ENCODE data around the gene IRS1.

IRS1 gene

DNA sequence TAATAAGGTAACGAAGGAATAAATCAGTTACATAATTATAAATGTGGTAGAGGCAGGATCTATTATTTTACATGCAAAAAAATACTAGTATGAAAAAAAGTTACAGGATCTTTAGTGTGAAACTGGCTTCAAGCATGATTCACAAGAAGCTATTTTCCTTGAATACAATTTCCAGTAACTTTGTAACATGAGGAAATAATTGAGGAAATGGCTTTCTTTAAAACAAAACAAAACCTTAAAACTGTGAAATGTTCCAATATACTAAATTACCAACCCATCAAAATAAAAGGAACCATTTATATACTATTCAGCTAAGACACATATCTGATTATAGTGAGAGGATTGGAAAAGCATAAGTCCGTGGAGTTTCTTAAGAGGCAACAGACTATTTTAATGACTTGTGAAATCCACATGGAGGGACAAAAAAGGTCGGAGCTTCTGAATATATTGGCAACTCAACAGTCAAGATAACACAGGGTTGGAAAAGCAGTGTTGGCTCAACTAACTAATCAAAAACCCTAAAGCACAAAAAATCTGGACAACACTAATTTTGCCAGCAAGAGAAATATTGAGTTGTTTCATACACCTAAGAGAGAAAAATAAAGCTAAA, 10.6 kb downstream of the IRS1 start:
- no peak for DNase-seq

DNA sequence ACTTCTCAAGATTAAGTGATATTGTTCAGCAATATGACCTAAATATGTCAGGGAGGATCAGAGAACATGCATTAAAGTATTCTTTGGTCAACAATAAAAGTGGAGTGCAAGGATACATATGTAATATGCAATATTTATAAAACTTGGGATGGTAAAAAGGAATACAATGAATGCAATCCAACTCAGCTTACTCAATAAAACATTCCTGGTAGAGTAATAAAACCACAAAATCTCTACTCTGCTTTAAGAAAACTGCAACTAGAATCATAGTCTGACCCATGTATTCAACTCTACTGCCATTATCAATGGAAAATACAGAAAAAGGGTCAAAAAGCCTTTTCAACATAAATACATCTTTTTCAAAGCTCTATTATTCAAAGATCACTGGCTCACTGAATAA, 11.6 kb downstream of the IRS1 start:
- no peak for DNase-seq

DNA sequence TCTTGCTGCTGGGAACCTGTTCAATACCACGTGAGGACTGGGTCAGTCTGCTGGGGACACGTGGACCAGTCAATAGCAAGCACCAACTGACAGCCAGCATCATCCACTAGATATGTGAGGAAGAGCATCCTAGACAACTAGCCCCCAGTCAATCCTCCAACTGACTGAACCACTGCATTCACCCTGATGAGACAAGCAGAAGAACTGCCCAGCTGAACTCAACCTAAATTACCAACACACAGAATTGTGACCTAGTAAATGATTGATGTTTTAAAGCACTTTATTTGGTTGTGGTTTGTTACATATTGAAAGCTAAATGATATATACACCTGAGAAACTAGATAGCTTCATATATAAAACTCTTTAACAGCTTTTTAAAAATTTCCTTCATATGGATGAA, 15.7 kb downstream of the IRS1 start:
- DNase-seq: no peak

DNA sequence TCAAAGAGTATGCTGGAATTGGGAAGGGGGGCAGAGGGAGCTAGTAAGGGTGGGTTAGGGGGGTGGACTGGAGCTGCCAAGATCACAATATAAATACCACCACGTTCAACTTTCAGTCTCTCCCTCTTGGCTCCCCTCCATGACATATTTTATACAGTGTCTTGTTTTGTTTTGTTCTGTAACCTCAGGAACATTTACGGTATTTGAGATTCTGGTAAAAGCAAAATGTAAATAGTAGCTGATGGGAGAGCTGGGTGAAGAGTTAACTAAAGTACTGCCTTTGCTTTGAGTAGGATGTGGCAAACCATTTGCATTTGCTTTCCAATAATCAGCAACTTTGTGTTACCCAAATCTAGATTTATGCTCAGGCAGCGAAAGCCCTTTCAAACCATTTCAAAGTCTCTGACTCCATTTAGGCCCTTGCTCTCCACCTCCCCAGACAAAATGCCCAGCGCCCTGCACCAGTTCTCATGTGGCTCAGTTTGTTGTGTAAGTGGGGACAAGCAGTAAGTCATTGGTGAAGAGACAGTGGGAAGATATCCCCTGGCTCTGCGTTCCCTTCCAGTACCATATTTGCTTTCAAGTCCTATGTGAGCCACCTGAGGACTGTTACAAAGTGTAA, 17.4 kb downstream of the IRS1 start:
- no peak for DNase-seq

DNA sequence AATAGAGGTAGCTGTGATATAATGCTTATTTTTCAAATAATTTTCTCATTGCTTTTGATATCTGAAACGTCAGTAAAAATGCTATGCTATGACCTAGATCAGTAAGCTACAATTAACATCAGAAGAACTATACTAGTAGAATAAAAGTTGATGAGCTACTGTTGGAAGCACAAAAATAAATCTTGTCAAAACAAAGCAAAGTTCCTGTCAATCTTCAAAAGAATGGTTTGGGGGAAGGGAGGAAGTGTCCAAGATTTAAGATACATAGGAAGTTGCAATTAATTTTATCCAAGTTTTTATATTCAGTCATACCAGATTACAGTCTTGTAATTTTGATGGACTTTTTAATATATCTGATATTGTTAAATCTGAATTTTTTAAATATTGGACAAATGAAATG, 19.2 kb downstream of the IRS1 start:
- no peak for DNase-seq

DNA sequence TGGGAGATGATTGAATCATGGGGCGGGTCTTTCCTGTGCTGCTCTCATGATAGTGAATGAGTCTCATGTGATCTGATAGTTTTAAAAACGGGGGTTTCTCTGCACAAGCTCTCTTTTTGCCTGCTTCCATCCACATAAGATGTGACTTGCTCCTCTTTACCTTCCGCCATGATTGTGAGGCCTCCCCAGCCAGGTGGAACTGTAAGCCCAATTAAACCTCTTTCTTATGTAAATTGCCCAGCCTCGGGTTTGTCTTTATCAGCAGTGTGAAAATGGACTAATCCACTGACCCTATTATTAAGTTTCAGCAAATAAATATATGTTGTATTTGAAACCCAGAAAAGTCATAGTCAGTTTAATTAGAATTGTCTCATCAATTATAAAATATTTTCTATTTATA, 22.0 kb downstream of the IRS1 start:
- DNase-seq: no peak

DNA sequence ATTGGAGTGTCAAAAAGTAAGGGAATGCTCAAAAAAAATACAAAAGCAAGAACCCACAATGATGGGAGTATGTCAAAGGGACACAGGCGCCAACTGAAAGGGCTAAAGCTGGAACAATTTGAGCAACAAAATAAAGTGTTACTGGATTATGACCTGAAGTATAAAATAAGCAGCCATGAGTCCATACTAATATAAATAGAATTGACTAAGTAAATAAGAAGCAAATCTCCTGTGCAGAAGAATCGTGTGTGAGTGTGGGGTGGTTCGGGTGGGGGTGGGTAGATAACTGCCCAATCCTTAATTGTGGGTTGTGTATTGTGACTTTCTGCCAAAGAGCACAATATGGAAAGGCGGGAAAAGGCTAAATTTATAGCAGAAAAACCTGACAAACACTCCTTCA, 23.5 kb downstream of the IRS1 start:
- no peak for DNase-seq

DNA sequence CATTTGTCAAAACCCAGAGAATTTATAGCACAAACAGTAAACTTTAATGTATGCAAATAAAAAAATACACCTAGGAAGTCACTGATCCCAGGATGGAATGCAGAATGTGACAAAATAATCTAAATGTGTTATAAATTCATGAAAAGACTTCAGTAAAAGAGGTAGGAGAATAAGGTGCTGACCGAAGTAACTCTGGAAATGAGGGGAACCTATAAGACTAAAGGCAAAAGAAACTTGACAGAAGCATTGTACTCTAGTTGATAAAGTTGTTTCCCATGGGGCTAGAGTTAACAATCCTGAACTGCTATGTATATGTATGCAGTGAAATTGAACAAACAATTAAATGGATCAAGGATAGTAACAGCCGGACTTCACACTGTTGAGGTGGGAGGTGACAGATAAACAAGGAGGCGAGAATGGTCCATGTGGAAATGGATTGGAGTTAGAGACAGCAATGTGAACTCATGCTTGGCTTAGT, 24.5 kb downstream of the IRS1 start:
- no peak for DNase-seq

DNA sequence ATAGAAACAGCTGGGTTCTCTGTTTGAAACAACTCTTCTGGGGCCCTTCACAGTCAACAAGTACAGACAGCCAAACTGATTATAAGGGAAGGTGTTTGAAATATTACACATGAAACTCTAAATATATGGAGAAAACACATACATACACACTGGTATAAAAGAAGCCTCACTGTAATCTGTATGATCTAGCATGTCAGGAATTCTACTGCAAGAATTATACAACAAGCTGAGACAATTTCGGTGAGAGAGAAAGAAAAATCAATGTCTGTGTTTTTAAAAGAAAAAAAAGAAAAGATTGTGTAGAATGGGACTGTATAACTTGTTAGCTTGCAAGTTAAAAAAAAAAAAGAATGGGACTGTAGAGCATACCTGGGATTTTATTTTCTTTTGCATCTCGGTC, 26.3 kb downstream of the IRS1 start:
- DNase-seq: no peak

DNA sequence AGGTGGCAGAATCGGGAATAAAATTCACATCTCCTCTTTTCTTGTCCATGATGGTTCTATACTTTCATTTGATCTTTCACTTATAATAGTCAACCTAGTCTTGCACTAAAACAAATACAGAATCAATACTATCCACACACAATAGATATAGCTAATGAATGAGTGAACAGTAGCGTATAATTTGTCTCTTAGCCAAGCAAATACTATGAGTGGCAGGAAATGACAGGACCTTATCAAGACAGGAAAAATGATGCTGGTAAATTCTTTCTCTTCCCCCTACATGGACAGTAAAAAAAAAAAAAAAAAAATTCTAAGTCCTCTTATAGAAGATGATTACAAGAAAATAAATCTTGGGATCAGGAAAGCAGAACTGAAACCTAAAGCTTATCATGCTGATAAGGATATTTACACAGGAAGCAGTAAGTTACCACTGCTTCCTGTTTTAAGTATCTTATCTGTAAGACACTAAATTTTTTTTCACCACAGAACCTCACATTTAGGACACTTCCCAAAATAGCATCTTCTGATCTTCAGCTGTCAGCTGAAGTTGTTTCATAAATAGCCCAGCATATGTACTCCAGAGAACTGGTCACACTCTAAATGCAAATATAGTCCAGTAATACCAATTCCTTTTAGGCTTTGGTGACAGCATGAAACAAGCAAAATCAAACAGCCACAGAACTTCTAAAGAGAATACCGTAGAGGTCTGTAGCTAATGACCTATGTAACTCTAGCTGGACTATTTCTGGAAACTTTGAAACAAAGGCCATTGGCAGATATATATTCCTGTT, 27.0 kb downstream of the IRS1 start:
- DNase-seq: no peak

DNA sequence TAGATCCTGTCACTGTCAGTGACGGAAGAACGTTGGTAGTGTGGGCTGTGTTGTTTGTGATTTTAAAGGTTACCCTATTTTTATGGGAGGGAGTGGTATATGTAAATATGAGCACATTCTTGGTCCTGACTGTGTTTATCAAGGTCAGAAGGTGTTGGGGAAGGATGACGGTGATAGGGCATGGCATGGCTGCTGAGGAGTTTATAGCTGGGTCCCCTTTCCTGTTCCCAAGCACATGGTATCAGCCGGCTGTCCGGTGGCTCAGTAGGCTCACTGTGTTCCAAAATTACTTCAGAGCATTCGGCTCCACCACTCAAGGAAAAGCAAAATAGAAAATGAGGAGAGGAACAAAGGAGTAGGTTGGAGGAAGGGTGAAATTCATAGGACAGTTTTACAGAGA, 28.6 kb downstream of the IRS1 start:
- no peak for DNase-seq

DNA sequence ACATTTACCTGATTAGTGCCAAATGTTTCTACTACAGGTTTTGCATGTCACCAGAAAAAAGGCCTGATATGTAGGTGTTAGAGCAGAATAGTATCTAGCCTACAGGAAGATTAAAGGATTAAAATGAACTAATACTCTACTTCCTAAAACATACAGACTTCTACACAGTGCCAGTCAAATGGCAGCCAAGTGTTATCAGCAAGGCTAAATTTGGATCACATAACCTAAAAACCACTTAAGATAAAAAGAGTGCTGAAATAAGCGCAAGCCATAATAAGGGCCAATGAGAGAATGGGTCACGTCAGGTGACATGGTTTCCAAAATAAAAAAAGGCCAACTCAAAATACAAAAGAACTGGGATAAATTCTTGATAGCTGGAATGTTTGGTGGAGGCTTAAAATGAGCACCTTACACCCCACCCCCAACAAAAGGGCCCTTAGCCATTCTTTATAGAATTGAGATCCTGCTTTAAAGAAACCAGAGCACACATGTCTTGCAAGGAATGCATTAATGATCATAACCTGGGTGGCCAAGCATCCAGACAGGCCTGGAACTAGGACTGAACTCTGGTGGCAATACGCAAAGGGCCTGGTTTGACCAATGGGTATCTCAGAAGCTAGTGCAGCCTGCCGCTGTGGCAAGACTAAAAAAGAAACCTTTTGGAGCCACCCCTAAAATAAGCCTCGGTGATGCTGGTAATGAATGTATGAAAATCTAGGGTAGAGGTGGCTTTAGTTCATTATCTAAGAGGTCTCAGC, 32.4 kb downstream of the IRS1 start:
- DNase-seq: no peak

DNA sequence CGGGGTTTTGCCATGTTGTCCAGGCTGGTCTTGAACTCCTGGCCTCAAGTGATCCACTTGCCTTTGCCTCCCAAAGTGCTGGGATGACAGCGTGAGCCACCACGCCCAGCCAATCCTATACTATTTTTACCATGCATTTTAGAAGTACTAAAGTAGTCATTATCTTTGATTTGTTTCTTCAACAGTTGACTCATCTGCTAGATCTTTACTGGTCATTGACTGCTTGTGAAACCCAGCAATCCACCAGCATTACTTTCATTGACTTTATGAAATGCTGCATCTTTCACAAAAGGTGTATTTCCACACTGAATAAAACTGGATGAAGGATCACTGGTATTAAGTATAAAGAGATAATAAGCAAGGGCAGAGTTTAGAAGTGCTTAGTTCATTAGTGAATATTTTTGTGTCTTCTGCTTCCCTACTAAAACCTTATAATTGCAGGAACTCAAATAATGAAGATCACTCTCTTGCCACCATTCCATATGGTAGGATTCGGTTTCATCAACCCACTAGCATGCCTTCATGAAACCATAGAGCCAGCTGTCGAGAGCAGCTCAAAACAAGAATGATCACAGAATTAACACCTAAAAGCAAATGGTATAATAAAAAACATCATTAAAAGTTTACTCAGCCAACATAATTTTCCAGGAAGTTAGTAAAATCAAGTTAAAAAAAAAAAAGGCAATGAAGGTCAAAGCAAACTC, 33.1 kb downstream of the IRS1 start:
- no peak for DNase-seq

DNA sequence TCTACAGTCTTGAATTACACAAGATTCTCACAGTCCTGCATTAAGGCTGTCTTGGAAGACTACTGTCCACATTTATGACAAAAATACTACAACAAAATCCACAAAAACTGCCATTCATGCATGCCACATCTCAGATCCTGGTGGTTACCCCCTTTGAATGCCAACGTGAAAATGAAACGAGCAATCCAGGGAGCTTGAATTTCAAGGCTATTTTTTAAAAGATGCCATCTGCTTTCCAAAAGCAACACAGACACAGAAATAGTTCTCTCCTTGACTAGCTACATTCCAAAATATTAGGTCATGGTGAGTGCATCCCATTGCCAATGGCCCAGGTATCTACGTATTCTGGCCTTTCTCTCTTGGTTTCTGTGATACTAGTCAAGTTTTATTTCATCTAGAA, 36.3 kb downstream of the IRS1 start:
- no peak for DNase-seq

DNA sequence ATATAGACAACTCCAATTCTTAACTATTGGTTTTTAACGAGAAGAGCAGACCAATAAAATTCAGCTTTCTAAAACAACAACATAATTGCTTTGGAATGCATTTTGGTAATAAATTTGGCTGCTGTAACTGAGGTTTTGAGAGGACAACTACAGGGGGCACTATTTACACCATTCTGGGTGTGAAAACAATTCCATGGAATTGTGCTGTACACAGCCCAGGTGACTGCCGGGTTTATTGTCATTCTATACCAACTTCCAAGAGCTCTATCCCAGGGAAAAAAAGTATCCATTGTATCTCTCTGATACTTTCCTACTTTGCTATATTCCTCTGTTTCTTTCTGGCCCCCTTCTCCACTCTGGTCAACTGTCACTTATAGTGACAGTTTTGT, 38.4 kb downstream of the IRS1 start:
- DNase-seq: no peak

DNA sequence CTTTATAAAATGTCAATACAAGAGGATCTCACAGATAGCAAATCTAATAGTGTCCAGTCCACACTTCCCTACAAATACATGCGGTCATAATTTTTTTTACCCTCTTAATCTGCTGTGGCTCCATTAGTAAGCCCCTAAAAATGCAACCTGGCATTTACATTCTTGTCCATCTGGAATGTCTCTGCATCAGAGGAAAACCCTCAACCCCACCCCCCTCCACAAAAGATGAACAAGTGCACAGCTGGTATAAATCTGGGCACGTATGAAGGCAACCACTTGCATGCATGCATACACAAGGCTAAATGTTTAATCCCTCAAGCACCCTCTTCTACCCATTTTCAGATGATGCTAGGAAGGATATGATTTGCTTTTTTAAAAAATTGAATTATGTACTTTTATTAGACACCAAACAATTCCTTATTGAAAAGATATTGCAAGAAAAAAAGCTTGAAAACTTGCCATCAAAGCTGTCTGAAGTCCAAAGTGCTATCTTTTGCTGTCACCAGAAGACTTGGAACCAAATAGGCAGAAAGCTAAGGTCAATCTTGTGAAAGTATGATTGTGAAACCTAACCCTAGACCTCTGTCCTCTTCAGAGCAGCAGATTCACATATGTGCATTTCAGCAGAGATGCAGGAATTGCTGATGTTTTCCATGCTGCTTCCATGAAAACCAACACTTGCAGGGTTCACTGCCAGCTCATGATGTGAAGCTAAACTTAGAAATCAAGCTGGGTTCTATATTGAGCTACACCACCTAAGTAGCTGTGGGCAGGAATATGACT, 39.0 kb downstream of the IRS1 start:
- no peak for DNase-seq

DNA sequence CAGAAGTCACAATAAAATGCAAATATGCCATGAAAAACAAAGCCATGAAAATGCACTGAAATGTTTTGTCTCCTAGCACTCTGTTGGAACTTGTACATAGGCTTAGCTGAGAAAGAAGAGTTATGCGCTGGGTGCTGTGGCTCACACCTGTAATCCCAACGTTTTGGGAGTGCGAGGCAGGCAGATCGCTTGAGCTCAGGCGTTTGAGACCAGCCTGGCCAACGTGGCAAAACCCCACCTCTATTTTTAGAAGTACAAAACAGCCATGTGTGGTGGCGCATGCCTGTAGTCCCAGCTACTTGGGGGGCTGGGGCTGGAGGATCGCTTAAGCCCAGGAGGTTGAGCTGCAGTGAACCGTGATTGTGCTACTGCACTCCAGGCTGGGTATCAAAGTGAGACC, 39.9 kb downstream of the IRS1 start:
- DNase-seq: no peak

DNA sequence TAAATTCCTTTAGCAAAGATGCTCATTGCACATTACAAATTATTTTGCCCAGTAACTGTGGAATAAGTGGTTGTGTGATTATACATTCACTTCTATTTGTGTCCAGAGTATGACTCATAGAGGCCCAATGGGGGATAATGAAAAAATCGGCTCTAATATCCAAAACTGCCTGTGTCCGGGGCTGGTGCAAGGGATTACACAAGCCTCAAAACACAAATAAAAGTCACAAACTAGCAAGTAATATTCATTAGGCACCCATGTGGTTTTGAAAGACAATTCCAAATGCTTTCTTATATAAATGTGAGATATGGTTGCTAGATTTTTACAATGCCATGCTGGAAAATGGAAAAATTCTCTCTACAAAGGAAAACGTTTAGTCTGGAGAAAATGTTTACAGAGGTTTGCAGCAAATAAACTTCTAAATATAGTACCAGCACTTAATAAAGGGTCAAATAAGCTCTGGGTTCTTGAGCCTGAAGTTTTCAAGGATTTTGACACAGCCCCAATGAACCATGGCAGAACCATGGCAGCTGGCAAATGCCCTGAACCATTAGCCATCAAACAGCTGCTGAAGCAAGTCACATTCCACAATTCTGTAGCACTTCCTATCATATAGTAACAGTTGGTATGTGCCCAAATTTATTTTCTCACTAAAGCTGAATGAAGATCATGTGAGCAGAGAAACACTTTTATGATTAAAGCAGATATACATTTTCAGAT, 40.5 kb downstream of the IRS1 start:
- no peak for DNase-seq

DNA sequence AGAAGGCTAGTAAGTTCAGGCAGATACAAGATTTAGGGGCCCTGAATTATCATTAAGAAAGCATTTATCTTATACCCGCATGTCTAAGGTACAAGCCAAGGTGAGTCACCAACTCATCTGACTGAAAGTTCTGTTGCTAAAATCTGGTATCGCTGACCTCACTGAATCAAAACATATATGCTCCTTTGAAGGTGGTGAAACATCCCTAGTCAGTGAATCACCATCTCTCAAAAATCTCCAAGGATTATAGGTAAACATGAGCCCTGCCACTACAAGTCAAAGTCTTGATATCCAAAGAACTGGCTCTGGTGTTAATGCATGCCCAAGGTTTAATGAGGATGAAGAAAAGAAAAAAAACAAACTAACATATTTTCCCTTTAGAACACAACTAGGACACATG, 43.5 kb downstream of the IRS1 start:
- DNase-seq: no peak

DNA sequence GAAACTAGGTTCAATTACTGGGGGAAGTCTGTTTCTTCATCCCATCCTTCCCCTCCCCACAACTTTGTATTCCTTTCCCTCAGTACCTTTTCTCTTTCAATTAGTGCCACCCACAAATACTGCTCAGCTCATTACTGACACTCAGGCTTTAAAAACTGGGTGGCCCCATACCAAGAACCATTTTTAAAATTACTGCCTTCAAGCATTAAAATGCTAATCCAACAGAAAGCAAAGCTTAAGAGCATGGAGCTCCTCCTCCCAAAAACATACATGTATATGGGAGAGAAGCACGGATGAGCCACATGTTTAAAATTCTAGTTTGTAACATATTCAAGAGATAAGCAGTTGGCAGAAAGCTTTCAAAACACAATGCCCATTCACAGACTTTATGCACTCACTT, 44.0 kb downstream of the IRS1 start:
- no peak for DNase-seq

DNA sequence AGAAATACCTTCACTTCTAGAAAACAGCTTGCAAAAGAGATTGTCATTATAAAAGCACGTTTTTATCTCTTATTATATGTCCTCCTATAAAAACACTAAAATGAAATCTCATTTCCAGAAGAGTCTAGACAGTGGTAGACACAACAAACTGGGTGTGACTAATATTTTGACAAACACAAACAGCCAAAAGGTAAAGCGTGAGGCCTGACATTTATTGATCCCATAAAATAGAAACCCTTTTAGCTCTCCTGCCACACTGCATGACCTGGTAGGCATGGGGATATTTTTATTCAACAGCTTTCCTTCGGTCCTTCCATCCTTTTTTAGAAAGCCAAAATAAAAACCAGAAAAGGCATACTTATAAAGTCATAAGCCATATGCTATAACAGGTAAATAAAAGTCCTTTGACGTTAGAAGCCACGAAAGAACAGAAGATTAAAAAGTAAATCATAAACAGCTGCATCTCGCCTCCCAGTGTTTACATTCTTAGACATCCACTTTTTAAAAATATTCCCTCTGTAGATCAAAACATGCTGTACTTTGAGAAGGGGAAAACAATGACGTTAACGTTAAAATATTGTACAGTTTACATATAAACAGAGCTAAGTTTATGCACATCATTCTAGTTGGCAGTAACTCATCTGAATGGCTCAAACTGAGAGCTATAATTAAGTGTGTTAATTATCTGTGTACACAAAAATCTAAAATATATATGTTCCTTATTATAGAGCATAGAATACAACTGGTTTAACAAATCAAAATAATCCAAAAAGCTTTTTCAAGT, 44.6 kb downstream of the IRS1 start:
- no peak for DNase-seq
